HG03565 (cell line): Measurements from ENCODE around the gene CBLB.
"Not testable (repeated sequence)": the region's sequence is repeated elsewhere in the genome, so short reads cannot be mapped to it uniquely, and the experiment has no call there.

Experiments used
- ATAC-seq: cut with Tn5 transposase; IDR thresholded peaks from one replicate; pipeline ENCODE4 v1.9.1; 2021; ENCODE audit warnings: mild to moderate bottlenecking, moderate library complexity; ENCODE audit not compliant: unreplicated experiment

Gene CBLB

DNA sequence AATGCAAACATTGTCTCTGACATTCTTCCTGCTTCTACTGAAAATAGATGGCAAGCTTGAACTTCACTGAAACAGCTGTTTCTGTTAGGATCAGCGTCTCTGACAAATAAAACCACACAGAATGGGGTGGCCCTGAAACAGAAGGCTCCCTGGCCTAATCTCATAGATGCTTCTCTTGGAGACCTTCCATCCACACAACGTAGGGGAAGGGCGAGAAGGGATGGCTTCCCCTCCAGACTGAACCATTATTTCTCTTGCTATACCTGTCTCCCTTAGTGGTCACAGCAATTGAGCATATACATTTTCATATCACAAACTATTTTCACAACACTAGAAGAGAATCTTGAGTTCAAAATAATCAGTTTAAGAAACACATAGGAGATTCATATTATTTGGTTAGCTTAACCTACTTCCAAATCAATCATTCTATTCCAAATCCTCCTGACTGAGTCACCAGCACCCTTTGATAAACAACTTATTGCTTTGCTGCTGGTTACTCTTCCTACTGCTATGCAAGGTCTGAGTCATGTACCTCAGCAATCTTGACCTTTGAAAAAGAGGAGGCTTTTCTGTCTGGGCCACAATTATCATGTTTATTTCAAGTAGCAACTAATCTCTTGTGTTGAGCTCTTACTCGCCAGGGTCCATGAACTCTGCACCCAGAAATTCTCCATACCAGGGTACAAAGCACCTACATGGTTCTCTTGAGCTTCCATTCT, 45.5 kb downstream of the CBLB start:
- no peak for ATAC-seq

- ATAC-seq: no peak
These were observed 46.4 kb downstream of the CBLB start for GRCh38 chr3:105822171-105823123.

- no peak for ATAC-seq
These were observed 47.4 kb downstream of the CBLB start for GRCh38 chr3:105821433-105821832.

DNA sequence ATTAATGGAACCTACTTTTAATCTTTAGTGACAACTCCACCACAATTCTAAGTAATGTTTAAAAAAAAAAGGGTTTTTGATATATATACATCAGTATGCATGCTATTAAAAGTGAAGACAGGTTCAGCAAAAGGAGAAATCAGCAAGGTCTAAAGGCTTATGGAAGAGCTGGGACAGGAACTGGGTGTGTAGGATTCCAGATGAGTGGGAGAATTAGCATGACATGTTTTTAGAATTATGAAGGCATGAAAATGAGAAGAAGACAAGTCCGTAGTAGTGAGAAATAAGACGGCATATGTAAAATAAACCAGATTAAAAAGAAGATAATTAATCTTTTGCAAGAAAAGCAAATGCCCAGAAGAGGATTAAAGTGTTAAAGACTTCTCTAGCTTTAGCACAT, 52.0 kb downstream of the CBLB start:
- no peak for ATAC-seq

GRCh38 chr3:105815331-105815730, 53.5 kb downstream of the CBLB start:
- not testable (repeated sequence) for ATAC-seq

GRCh38 chr3:105813710-105814109, 55.1 kb downstream of the CBLB start:
- no peak for ATAC-seq

DNA sequence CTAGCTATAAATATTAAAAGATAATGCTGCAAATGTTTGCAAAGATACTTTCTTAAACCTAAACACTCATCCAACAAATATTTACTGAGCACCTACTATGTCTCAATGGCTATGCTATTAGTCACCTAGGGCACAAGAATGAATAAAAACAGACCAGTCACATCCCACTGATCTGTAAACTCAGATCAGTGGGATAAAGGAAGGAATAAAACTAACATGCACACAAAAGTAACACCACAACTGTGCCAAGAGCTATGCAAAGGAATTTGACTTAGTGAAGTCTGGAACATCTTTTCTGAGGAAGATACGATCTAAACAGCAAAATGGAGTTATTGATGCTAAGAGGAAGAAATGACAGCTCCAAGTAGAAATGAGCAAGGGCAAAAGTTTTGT, 56.6 kb downstream of the CBLB start:
- no peak for ATAC-seq

DNA sequence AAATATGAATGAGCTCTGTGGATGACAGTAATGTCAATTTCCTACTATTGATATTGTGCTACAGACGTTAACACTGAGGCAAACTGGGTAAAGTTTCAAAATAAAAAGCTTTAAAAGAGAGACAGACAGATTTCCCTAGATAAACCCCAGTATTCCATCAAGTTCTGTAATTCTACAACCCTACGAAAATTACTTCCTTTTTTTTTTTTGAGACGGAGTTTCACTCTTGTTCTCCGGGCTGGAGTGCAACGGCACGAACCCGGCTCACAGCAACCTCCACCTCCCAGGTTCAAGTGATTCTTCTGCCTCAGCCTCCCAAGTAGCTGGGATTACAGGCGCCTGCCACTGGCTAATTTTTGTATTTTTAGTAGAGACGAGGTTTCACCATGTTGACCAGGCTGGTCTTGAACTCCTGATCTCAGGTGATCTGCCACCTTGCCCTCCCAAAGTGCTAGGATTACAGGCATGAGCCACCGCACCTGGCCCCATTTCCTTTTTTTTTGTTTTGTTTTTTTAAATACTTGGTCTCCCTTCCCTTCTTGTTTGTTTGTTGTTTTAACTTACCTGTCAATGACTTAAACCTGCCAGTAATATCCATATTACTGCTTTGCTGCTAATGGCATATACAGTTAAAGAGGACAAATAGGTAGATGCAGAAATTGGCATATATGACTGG, 57.2 kb downstream of the CBLB start:
- no peak for ATAC-seq

DNA sequence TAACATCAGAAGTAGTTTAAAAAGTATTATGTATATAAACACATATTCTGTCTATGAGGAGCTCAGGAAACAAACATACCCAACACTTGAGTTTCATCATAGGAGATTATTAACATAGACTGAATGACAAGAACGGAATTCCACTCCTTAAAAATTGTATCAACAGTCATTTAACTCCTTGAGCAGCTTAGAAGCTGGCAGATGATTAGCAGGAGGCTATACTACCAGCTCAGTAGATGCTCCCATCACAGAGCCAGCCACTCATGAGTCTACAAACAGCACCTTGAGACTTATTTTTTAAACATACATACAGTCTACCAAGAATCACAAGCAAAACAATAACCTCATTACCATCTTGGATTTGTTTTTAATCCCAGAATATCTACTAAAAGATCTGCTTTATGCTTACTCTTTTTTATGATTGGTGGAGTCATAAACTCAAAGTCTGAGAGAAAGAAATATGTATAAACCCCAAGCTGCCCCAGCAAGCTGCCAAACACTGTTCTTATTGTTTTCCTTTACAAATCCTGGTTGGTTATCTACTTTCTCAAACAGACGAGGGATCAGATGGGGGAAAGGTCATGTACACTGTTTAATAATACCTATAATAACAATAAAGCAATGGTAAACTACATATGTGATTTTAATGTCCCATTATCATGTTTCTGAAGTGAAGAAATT, 59.5 kb downstream of the CBLB start:
- no peak for ATAC-seq

GRCh38 chr3:105807701-105808100, 61.1 kb downstream of the CBLB start:
- no peak for ATAC-seq

DNA sequence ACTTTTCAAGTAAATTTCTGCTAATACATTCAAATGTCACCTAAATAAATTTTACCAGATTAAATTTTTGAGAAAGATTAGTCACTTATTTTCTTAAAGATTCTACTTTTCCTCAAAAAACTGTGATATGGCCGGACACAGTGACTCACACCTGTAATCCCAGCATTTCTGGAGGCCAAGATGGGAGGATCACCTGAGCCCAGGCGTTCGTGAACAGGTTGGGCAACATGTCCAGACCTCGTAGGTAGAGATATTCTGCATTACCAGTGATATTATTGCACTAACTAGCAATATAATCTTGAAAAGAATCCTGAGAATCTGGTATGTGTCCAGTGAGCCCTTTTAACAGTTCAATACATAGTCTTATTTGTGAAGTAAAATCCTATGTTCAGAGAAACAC, 61.7 kb downstream of the CBLB start:
- ATAC-seq: no peak

DNA sequence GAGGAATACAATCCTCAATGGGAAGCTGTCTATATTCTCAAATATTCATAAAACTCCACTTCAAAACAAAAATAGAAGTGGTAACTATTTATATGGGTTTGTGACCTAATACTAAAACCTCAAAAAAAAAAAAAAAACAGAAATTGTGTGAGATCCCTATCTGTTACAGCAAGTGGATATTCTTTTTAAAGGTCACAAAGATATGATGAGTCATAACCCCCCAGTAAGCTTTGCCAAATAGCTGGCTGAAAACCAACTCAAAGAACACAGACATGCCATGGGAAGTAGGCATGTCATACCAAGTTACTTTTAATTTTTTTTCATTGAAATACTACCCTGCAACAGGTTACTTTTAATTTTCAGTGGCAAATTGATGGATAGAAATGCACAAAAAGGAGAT, 62.5 kb downstream of the CBLB start:
- peak; percentile 52 for ATAC-seq

DNA sequence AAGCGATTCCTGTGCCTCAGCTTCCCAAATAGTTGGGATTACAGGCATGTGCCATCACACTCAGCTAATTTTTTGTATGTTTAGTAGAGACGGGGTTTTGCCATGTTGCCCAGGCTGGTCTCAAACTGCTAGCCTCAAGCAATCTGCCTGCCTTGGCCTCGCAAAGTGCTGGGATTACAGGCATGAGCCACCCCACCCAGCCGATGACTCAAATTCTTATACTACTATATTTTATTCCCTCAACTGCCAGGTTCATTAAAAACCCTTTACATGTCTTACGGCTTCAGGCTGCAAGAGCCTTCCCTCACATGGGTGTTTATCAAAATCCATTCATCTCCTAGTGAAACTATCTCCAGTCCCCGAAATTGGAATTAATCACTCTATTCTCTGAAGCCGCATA, 63.4 kb downstream of the CBLB start:
- no peak for ATAC-seq

DNA sequence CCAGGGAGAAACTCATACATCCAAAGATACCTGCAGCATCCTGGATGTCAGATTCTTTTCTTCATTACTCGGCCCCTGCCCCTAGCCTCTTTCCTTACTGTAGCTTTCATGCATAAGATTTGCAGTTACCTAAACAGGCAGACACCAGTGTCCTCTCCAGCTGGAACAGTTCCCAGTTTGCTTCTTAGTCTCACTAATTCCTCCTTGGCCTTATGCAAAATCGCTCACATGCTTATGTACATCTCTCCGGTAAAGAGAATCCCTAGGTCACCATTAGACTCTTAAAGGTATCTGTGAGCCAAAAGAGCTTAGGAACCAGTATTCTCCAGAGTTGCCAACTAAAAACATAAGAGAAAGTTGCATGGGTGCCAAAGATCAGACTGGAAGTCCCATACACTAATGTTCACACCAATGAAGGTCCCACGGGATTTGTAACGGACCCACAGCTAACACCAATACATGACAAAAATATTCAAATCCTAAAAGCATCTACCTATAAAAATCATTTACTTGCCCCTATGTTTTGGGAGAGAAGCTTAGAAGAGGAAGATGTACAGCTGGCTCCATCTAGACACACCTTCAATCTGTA, 66.6 kb downstream of the CBLB start:
- no peak for ATAC-seq

DNA sequence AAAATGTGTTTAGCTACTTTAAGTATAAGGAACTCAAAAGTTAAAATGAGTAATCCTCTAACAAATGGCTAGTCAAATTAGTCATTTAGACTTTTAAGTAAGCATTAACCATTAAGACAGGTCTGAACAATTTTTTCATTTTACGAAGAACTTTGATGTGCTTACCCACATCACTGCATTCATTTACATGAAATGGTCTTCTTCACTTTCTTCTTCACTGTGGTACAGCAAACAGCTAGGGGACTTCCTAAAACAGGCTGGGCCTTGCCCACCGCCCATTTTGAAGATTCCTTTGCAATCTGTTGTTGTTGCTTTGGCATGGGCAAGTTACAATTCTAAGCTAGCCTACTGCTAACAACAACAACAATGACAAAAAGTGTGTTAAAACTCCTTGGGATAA, 67.4 kb downstream of the CBLB start:
- ATAC-seq: peak; percentile 26

GRCh38 chr3:105800320-105800719, 68.5 kb downstream of the CBLB start:
- ATAC-seq: no peak

GRCh38 chr3:105799286-105799685, 69.5 kb downstream of the CBLB start:
- no peak for ATAC-seq

DNA sequence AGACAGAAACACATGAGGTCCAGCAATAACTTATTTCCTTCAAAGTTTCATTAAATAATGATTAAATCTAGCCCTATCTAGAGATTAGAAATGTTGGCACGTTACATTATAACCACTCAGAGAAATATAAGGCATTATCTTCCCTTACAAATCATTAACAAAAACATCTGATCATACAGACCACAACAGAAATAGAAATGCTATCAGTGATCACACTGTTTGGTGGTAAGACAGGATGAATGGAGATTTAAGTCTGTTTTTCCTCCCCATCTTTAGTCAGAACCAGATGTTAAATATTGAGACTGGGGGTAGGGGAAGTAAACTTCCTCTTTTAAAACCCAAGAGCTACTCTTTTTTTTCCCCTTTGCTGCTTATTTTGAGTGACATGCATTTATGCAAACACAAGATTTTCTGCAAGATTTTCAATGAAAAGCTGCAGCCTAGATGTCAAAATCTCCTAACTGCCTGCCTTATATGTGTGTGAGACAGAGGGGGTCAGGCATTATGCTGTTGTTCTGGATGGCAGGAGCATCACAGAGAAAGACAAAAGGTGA, 70.4 kb downstream of the CBLB start:
- ATAC-seq: peak; percentile 81

- no peak for ATAC-seq
These were observed 75.8 kb downstream of the CBLB start for GRCh38 chr3:105793040-105793439.
